GM20431 (cell line): ENCODE measurements around the gene ICAM4.

ENCODE experiments used
- in situ Hi-C: fragments of 300-500 bp; cut with MseI, MboI; formaldehyde crosslinking; loops from one replicate; pipeline ENCODE4 v1.15.0; 2020; ENCODE audit warnings: low sequenced_read_pairs; ENCODE audit not compliant: unreplicated experiment

ICAM4 gene

DNA sequence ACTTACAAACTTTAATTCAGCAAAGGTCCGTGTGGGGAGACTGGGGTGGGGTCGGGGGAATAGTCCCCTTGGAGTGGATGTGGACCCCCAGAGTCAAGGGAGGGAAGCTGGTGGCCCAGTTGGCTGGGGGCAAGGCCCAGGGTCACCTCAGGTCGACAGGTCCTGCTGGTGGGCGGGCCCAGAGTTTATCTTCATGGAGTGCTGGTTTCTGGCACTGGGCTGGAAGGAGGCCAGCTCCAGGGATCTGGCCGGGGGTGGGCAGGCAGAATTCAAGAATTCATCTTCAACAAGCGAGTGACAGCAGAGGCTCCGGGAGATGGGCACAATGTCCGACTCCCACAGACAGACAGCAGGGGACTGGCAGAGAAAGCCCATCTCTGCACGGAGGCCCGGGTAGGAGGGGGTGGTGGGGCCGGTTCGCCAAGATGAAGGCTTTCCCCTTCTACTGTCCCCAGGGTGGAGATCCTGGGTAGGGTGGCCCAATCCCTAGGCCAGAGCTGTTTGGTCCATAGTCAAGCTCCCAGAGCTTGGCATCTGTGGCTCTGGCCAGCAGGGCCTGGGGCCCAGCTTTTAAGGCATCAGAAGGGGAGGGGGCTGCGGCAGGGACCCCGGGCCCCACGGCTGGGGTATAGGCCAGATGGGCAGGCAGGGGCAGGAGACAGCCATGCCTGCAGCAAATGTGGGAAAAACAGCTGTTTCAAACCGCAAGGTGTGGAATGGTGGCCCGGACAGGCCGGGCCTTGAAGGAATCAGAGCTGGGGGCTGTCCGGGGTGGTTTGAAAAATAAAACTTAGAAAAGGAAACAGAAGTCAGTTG is 29.7 kb downstream of the ICAM4 start:
- in situ Hi-C loops, result no loop called here

DNA sequence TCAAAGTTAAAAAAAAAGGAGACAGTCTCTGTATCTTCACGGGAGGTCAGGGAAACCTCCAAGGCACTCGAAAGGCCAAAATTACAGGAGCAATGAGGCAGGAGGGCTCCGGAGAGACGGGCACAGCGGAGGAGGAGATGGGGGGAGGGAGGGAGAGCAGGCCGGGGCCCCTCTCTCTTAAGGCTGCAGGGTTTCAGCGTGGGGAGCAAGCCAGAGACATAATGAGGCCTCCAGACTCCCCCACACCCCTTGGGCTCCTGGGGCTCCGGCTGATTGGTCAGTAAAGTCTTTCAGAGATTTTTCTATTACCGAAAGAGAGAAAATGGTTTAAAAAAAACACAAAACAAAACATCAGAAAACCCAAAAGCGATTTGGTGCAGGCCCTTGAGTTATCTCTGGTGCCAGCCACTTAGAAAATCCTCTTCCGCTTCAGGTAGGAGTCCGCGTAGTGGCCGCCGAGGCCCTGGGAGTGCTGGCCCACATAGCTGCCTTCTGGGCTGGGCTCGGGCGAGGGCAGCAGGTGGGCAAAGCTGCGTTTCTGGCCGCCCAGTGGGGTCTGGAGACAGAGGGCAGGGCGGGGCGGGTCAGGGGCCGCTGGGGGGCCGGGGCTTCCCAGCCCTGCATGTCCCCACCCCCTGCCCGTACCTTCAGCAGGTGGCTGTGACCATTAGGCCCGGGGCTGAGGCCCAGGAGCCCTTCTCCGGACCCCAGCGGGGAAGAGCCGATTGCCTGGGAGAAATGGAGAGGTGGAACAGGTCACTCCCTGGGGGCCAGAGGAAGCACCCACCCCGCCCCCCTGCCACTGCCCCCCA is 30.5 kb downstream of the ICAM4 start:
- in situ Hi-C loops, result no loop called here

DNA sequence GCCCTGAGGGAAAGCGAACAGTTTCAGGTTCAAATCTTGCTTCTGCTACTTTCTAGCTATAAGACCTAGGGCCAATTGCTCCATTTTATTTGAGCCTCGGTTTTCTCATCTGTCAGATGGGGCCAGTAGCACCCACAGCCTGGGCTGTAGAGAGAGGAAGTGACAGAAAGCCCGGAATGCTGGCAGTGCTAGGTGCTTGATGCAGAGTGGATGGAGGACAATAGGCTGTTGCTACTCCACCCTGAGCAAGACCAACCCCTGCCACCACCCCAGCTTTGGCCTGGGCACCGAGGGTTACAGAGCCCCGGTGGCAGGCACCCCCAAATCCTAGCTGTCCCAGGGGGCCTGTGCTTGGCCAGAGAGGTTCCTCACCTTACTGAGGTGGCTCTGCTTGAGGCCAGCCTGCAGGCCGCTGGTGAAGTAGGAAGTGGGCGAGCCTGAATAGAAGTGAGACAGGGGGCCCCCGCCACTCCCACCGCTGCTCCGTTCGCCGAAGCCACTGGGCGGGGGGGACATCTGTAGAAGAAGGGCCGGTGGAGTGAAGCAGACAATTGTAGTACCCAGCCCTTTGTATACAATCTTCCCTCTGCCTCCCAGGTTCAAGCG is 31.2 kb downstream of the ICAM4 start:
- in situ Hi-C loops, result no loop called here

DNA sequence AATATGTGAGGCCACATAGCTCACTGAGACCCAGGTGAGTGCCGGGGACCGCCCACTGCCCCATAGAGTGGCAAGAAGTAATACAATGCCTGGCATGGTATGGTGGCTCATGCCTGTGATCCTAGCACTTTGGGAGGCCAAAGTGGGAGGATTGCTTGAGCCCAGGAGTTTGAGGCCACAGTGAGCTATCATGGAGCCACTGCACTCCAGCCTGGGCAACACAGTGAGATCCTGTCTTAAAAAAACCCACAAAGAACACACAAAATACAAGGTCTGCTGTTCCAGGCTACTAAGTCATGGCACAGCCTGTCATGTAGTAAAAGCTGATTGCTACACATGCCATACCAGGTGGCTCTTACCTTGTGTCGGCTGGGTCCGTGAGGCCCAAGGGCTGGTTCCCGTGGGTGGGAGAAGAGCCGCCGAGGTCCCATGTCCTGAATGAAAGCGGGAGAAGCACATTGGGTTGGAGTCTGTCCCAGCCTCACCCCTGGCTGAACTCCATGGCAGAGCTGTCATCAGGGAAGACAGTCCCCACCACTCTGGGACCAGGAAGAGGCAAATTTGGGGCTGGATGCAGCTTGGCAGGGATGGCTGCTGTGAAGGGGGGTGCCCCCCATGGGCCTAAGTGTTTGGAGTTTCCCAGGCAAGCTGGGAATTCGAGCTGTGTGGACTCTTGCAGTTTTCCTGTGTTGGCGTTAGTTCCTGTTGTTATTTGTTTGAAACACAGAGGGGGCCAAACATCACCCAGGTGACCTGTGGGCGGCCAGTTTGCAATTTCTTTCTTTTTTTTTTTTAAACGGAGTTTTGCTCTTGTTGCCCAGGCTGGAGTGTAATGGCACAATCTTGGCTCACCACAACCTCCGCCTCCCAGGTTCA is 32.3 kb downstream of the ICAM4 start:
- in situ Hi-C loops, result no loop called here

DNA sequence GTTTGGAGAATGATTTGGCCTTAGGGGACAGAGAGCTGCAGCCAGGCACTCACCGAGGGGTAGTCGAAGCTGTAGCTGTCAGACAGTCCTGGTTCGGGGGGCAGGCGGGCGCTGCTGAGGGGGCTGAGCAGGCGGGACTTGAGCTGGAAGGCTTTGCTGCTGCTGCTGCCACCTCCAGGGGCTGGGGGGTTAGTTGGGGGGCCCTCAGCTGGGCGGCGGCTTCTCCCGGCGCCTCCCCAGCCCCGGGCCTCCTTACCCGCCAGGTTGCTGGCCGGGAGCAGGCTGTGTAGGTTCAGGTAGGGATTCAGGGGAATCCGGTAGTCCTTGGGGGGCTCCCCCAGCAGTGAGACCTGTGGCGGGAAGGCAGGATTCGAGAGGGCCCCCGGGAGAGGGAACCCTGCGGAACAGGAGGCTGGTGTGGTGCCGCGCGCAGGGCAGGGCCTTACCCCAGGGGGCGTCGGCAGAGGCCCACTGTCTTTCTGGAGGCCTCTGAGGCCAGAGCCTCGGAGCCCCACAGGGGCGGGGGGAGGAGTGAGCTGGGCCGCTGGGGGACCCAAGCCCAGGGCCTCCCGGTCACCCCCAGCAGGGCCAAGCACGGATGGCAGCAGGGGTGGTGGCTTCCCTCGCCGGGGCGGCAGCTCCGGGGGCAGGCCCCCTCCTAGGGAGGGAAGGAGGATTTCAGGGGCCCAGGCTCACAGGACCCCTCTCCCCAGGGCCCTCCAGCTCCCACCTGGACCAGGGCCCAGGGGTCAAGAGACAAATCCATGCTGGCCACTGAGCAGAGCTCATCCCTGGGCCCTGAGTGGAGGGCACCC is 34.1 kb downstream of the ICAM4 start:
- in situ Hi-C loops, result no loop called here

DNA sequence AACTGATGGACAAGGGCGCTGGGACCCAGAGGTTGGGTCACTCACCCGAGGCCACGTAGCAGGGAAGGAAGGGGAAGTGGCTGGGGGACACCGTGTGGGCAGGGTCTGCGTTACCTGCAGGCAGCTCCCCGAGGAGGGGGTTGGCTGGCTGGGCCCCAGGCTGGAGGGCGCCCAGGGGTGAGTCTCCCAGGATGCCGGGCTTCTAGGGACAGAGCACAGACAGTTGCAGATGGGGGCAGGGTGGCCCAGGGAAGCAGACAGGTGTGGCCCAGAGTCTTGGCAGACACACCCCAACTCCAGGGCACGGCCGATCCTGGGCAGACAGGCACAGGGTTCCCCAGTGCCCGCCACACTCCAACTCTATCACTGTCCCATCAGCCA is 34.7 kb downstream of the ICAM4 start:
- in situ Hi-C loops, result no loop called here

DNA sequence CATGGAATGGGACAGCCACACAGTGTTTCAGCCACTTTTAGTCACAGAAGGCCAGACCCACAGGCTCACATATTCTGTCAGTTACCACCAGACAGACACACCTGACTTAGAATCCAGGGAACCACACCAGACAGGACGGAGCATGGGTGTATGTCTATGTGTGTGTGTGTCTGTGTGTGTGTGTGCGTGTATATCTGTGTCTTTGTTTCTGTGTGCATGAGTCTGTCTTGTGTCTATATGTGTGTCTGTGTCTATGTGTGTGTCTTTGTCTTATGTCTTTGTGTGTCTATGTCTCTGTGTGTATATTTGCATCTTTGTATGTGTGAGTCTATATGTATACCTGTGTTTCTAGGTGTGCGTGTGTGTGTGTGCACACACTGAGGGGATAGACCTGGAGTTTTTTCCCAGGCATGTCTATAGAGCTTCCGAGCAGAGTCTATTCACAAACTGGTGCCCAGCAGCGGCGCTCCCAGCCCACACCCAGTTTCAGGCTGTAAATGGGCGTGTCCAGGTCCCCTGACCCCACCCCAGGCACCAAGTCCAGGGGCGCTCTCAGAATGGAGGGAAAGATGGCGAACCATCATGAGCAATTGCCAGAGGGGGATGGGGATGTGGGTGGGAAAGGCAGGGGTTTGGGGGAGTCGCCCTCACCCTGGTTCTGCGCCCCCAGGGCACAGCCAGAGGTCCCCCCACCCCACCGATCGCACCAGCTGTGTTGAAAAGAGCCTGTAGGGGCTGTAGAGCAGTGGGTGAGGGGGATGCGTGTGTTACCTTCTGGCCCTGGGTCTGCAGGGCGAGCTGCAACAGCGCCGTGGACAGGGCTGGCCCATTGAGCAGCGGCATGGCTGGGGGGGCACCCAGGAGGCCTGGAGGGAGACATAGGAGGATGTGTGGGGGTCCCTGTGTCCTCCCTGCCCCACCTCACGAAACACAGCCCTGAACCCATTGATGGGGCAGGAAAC is 35.4 kb downstream of the ICAM4 start:
- in situ Hi-C loops, result no loop called here

DNA sequence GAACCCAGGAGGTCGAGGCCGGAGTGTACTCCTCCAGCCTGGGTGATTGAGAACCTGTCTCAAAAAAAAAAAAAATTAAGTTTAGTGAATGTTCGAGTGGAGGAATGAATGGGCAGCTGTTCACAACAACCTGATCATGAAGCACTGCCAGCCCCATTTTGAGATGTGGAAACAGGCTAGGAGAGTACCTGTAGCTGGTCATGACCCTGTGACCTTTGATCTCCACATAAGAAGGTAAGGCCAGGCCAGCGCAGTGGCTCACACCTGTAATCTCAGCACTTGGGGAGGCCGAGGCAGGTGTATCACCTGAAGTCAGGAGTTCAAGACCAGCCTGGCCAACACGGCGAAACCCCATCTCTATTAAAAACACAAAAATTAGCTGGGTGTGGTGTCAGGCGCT is 39.0 kb downstream of the ICAM4 start:
- in situ Hi-C loops, result no loop called here

DNA sequence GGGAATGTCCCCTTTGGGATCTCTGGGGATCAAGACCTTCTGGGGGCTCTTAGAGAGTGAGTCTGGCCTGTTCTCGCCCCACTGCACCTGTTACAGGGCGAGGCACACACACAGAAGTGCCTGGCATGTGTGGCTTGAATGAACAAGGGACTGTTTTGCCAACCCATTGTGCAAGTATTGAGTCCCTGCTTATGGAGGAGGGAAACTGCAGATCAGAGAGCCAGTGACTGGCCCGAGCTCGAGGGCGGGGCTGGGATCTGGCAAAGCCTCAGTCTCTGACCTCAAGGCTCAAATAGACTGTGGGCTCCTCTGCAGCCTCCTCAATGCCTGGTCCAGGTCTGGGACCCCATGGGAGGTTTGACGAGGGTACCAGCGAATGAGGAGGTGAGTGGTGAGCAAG is 41.0 kb downstream of the ICAM4 start:
- in situ Hi-C loops, result no loop called here

DNA sequence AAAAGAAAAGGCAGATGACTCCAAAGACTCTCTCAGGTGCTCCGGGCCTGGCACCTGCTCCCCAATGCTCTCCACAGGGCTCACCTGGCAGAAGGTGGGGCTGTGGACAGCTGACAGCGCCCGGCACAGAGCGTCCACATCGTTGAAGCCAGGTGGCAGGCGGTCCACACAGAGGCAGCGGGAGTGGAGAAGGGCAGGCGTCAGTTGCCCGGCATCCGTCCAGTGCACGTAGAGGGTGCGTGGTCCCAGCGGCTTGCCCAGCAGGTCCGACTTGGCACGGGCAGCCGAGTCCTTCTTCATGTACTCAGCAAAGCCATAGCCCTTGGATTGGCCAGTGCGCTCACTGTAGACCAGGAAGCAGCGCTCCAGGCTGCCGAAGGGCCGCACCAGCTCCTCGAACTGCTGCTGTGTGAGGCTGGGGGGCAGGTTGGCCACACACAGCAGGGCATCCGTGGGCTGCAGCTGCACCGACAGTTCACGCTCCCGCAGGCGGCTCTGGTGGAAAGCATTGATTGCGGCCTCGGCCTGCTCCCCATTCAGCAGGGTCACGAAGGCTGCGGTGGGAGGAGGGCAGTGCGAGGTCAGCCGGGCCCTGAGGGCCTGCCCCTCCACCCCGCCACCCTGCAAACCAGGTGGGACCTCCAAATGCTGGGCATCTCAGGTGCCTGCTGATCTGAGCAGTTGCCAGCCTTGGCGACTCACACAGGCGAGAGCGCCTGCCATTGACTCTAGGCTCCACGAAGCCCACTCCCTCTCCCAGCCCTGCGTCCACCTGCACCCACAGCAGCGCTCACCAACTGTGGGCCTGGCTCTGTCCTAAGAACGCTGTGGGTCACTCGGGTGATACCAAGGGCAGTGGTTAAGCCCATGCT is 42.0 kb downstream of the ICAM4 start:
- in situ Hi-C loops, result no loop called here

DNA sequence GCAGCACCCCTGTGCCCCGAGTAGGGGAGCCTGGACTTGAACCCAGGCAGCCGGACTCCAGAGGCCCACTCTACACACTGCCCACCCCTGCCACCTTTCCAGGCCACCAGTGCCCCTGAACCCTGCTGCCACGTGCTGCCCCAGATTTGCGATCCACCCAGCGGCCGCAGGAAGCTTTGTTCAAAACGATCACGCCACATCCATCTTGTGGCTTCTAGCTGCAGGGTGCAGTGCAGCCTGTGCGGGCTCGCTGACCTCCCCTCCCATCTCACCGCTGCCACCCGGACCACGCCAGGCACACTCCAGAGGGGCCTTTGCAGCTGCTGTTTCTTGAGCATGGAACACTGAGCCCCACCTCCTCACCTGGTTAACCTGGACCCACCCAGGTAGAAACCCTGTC is 42.8 kb downstream of the ICAM4 start:
- in situ Hi-C loops, result no loop called here

DNA sequence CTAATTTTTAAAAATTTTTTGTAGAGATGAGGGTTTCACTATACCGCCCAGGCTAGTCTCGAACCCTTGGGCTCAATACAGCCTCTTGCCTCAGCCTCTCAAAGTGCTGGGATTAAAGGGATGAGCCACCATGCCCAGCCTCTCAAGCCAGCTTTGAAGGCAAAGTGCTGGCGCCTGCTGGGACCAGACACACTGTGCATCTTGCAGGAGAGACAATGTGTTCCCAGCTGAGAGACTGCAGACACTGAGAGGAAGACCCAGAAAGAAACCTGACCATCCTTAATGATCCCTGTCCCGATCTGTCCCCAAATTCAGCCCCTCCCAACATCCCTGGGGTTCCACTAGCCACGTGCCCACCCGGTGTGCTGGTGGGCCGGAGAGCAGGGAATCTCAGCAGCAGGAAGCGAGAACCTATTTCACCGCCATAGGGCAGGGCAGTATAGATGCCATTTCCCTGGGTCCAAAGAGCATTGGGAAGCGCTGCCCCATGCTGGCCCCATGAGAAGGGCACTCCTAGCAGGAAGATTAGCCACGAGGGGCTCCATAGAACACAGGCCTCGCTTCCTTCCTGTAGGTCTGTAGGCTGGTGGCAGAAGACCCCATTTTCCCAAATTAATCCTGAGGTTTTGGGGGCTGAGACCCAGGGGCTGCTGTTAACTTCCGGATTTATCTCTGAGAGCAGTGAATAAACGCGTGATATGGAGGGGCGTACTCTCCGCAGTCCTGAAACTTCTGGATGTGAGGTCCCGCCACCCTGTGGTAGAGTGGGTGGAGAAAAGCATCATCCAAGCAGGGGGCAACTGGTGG is 45.6 kb downstream of the ICAM4 start:
- in situ Hi-C loops, result no loop called here

DNA sequence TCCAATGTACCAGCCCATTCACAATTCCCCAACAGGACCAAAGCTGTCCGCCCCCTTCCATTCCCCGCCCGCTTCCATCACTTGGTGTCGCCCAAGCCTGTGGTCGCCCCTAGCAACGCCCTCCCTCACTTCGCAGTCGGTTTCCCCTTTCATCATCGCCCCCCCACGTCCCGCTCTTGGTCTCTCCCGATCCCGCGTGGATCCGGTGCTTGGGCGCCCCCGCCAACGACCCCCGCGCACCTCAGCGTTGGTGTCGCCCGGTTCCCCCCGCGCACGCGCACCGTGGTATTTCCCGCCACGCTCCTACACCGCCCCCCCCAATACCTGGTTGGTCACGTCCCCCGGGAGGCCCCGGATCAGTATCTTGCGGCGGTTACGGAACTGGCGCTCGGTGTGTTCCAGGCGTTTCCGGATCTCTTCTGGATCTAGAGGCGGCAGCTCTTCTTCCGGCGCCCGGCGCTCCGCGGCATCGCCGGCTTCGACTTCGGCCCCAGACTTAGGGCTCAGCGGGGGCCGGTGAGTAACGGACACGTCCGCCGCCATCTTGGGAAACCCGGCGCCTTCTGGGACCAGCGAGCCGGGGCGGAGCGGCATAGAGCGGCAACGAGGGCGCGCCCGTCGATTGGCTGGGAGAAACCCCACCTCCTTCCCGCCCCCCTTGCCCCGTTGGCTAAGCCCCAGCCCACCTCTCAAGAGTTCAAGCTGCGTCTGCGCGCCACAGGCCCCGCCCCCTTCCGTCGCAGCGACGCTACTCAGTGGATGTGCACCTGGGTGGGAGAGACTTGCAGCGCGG is 46.4 kb downstream of the ICAM4 start, which contains the start of gene RAVER1:
Gene RAVER1 (minus strand): TSS at position 565 of the 793 bp plus-strand sequence. CDS start 22 bp downstream, at position 543.
- in situ Hi-C loops, result no loop called here

DNA sequence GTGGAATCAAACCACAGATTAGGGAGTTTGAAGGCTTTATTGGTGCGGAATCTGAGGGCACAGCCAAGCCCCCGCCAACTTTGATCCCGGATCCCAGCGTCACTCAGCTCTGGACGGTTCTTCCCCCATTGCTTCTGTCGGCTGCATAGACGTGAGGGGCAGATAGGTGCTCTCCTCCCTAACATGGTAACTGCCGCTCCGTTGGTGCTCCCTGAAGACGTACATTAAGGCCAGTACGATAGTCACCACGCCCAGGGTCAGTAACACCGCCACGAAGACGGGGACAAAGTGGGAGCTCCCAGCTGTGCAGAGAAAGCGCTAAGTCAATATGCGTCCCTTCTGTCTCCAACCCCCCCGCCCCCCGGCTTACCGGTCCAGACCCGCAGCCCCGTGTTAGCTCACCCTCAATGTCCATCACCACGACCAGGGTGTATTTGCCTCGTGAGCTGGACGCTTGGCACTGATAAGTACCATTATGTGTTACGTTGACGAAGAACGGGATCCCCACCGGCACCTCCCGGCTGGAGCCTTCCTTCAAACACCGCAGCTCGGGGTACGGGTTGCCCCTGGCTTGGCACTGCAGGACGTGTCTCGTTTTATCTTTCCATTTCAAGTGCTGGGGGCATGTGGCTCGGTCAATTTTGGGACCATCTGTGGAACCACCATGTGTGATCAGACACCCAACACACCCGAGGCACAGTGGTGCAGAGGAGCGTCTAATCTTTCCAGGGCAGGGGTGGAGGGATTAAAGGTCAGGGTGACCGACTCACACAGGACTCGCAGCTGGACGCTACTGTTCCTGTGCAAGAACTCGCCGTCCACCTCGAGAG is 47.2 kb downstream of the ICAM4 start:
- in situ Hi-C loops, result no loop called here
